ENCODE data around the gene LGSN.
"Not testable (repeated sequence)": the region's sequence is repeated elsewhere in the genome, so short reads cannot be mapped to it uniquely, and the experiment has no call there.

Gene LGSN

DNA sequence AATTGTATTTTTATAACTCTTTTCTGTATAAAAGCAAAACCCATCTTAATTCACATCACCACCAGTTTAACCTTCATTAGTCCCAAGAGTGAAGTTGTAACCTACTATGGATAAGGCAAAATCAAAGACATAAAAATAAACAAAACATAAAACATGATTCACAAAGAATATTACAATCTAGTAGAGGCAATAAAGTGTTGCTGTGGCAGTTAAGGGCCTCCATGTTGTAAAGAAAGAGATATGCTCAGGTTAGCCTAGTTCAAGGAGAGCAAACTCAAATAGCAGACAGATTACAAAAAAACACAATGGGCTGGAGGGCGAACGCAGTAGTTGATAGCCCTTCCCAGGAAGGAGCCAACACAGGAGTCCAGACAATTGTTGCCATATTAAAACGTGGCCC is 13.4 kb downstream of the LGSN start:
- DNase-seq (ENCODE audit: low spot score) (no peak), FAIRE-seq (no peak)

DNA sequence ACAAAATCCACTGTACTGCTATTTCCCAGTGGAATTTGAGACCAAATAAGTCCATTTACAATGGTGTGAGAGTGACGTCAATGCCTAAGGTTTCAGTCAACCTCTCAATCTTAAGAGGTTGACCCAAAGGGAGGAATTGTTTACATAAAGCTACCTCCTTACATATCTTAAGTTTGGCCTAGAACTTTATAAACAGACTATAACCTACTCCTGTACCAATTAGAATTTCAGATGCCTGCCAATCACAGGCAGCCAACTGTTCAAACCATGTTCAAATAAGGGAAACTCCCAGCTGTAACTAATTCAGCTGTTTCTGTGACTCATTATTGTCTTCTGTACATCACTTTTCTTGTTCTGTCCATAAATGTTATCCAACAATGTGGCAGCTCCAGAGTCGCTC is 14.5 kb downstream of the LGSN start:
- no peak for DNase-seq (ENCODE audit: low spot score)
- FAIRE-seq = no peak

DNA sequence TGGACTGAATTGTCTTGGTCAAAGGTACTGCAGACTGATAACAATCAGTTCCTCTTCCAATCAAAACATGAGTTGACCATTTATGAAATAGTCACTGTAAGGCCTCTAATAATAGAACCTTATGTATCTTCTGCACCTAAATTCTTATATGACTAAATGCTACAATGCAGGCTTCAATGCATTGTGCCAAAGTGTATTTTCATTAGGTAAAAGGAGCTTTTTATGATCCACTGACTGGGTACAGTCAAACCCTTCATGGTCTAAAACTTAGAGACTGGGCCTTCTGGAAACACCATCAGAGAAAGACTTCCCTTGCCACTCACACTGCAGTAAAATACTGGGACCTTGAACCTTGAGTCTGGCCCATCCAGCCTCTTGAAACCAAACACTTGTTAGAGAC is 16.3 kb downstream of the LGSN start:
- FAIRE-seq = no peak
- no peak for DNase-seq (ENCODE audit: low spot score)

DNA sequence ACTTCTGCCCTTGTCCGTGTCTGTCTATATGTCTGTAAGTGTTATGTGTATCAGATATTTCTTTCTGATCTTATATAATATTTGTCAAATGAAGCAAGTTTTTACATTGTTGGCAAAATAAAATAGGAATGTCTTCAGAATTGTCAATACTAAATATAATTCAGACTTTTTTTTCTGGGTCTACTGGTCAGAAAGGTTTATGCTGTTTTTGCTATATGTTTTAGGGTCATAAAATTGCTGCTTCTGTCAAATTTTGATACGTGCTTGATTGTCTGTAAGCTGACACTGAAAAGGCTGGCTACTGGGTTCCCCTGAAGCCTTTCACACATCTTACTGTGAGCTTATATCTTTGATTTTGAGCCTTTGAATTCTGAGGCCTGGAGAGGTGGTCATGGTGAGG is 20.1 kb downstream of the LGSN start:
- no peak for DNase-seq (ENCODE audit: low spot score)
- no peak for FAIRE-seq

DNA sequence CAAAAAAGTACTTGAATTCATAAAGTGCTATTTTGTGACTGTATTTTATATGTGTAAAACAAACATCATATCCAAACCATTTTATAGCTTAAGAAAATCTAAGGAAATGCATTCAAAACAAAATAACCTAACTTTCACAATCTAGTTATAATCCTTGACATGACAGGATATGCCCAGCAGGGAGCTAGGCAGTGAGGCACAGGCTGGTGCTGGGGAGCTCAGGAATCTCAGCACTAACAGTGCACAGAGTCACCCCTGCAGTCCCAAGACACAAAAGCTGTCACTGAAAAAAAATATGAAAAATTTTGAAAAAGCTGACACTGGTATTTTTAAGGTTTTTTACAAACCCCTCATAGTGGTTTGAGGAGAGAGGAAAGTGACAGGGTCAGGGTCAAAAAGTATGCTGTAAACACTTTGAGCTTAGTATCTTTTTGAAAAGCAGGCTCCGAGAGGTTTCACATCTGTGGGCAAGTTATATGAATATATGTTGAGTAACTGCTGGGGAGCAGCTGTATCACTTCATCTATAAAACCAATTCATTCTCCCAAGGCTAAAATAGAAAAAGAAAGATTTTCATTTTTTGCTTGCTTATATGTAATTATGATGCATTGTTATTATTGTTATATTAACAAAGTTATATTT is 24.1 kb downstream of the LGSN start:
- DNase-seq (ENCODE audit: low spot score) = no peak

DNA sequence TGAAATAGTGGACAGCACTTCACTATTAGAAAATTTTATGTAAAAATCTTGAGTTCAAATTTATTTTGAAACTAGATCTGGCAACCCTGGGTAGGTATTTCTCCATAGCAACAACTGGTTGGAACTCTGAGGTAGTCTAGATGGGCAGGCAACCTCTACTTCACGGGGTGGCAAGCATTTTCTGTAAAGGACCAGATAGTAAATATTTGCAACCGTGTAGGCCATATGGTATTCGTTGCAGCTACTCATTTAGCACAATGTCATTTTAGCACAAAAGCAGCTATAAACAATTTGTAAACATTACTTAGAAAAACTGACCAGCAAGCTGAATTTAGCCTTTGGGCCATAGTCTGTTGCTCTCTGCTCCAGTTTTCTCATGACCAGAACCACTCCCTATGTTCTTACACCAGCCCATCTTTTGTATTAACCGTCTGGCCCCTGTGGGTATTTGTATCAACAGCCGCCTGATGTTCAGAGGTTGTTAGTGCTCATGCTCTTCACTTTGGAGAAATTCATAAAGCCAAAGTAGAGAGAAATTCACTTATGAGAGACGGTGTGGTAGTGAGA is 29.2 kb downstream of the LGSN start:
- FAIRE-seq = no peak
- no peak for DNase-seq (ENCODE audit: low spot score)

More for the DNA sequence above, 24.1 kb downstream of the LGSN start:
- no peak for FAIRE-seq

DNA sequence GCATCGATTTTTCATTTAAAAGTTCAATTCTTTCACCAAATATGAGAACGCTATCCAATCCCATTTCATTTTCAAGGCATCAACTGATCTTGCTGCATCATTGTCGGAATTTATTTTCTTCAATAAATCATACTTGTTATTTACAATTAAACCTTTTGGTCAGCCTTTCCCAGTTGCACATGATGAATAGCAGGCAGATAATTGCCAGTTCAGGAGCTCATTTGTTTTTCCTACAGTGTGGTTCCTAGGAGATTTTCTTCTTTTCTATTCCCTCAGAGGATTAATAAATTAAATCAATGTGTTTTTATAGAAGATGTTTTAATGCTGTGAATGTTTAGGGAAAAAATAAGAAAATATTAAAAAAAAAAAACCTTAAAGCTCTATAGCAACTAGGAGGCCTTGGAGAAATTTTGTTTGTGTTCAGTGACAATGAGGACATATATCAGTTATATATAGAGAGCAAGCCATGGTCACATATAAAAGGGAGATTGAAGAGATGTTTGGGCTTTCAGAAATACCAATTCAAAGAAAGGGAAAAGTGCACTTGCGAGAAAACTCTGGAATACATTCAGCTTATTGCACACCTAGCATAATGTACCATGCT is 30.4 kb downstream of the LGSN start:
- FAIRE-seq (no peak), DNase-seq (ENCODE audit: low spot score) (no peak)

DNA sequence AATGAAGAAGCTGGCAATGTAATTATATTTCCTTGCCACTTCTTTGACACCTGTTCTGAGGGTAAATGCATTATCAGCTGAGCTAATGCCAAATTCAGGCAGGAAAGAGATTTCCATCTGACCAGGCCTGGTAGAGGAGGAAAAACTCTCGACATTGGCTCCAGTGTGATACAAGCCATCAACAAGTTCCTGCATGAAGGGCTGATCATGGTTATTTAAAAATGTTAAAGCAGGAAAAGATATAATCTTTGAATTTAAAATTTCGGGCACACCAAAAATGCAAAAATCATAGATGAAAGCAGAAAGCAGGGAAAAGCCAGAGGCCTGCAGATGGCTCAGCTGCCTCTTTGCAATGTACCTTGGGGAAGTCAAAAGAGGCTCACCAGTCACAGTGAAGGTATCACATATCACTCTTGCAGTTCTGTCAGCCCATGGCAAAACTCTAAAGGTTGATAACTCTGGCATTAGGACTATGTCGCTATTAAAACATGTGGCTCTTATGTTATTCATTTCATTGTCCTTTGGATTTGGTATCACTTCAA is 39.1 kb downstream of the LGSN start:
- FAIRE-seq (no peak), DNase-seq (ENCODE audit: low spot score) (no peak)

DNA sequence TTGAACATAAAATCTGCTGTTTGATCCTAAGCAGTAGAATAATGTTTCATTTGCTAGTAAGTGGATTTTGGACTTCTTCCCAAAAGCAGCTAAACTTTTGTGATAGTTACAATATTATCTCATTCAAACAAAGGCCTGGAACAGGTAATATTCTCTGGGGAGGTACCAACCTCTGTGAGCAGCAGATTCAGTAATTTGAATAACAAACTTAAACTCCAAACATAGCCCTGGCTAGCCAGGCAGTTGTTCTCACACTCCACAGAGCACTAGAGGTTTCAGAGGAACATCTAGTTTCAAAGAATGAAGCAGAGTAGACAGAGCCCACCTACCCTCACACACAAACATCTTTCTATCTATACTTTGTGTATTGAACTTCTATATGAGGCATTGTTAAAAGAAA is 40.9 kb downstream of the LGSN start:
- FAIRE-seq (no peak), DNase-seq (ENCODE audit: low spot score) (no peak)

DNA sequence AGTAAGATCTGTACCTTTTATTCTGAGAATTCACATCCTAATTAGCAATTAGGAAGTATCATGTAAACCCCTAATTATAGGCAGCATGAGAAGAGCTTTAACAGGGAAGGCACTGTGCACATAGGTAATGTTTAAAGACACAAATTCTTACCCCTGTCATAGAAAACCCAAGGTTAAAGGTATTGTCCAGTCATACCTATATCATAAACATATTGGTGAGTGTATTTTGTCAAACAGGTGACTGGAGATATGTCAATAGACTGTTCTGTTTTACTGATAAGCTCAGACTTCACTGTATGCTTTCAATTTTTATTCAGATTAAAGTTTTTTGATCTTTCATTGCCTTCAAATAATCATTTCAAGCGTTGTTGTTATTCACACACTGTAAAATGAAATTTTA is 43.8 kb downstream of the LGSN start:
- FAIRE-seq (no peak), DNase-seq (ENCODE audit: low spot score) (no peak)

DNA sequence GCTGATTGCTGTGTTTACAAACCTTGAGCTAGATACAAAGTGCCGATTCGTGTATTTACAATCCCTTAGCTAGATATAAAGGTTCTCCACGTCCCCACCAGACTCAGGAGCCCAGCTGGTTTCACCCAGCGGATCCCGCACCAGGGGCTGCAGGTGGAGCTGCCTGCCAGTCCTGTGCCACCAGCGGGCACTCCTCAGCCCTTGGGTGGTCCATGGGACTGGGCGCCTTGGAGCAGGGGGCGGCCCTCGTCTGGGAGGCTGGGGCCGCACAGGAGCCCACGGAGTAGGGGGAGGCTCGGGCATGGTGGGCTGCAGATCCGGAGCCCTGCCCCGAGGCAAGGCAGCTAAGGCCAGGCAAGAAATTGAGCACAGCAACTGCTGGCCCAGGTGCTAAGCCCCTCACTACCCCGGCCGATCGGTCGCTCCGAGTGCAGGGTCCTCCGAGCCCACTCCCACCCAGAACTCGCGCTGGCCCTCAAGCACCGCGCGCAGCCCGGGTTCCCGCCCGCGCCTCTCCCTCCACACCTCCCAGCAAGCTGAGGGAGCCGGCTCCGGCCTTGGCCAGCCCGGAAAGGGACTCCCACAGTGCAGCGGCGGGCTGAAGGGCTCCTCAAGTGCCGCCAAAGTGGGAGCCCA is 44.9 kb downstream of the LGSN start:
- not testable (repeated sequence) for FAIRE-seq

DNA sequence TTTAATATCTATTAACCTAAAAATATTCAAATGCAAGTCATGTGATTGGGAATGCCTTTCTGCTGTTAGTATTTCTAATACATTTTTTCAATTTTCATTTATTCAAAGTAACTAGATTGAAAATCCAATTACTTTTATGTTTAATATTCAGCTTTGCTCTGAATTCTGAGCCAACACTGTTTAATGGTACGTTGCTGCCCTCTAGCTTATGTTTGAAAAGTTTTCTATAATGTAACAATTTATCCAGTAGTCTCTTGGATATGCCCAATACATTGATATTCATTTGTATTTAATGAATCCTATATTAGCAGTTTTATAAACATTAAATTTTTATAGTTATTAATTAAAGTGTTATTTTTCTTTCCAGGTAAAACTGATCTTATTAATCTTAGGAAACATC is 47.4 kb downstream of the LGSN start:
- FAIRE-seq = peak; percentile 80
- peak; percentile 14 for DNase-seq (ENCODE audit: low spot score)

More for the DNA sequence above, 44.9 kb downstream of the LGSN start:
- not testable (repeated sequence) for DNase-seq (ENCODE audit: low spot score)

DNA sequence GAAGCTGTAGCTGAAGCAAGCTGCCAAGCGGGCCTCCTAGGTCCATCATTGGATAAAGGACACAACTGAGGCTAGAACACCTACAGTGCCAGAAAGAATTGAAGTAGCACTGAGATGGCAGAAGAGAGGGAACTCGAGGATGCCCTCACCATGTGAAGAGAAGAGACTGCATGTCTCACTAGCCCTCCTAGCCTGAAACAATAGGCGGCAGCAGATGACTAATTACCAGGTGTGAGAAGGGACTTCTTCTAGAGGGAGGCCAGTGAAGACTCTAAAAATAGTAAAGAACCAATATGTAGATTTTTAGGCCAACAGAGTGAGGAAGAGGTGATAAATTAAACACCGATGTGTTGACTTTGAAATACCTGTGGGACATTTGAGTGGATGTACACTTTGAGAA is 50.3 kb downstream of the LGSN start:
- FAIRE-seq = no peak

DNA sequence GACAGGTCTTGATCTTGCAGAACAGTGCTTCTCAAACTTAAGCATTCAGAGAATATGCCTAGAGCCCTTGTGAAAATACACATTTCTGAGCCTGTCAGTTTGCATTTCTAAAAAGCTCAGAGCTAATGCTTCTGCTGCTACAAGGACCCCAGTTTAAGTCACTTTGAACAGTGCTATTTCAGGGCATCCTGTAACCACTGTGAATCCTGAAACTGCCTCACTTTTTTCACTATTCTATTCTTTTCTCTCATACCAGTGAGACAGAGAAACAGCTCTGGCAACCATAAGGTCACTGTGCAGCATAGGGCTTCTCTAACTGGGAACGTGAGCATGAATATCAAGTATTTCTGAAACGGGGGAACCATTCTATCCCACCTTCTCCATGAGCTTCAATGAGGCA is 51.2 kb downstream of the LGSN start:
- no peak for DNase-seq (ENCODE audit: low spot score)
- FAIRE-seq = no peak

More for the DNA sequence above, 50.3 kb downstream of the LGSN start:
- DNase-seq (ENCODE audit: low spot score) = no peak

DNA sequence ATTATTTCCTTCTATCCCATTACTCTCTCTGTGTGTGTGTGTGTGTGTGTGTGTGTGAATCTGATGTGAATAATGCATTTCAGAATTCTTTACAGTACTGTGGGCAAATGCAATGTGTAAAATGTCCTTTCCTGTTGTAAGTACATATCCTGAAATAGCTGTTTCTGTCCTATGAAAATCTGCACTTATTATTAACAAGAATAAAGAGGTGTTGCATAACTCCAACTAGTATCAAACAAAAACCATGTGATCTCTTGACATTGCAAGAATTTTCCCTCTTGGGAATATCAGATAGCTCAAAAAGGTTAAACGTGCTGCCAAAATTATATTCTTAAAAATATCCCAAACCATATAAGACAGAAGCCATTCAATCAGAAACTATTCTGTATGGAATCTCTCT is 52.0 kb downstream of the LGSN start:
- no peak for FAIRE-seq
- DNase-seq (ENCODE audit: low spot score) = no peak

DNA sequence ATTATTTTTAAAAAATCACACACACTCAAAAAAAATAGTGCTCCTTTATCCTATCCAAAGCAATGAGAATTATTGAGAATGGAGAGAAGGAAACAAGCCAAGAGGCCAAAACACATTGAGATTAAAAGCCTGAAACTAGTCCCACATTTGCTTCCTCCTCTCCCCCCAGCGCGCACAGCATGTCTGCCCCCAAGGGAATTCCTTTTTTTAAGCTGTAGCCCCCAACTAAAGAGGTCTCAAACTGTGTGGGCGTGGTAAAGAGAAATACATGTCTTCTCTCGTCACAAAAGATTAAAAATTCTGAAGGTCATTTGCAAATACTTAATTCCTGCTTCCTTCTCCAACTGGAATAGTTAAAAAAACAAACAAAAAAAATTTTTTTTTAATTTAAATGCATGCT is 52.7 kb downstream of the LGSN start:
- FAIRE-seq = no peak
- no peak for DNase-seq (ENCODE audit: low spot score)

DNA sequence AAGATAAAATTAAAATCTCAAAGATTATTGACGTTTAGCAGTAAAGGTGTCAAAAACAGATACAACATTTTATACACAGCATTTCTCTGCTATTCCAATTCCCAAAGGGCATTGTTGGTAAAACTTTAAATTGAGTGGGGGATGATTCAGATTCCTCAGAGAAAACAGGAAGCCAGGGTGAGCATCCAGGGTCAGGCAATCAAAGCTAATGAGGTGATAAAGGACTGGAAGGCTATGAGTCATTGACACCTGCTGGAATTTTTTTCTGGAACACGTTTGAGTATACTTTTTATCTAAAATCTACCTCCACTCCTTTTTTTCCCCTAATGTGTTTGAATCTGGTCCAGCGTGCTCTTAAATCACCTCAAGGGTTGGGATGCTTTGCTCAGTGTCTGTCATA is 56.3 kb downstream of the LGSN start:
- DNase-seq (ENCODE audit: low spot score) = no peak
- no peak for FAIRE-seq

DNA sequence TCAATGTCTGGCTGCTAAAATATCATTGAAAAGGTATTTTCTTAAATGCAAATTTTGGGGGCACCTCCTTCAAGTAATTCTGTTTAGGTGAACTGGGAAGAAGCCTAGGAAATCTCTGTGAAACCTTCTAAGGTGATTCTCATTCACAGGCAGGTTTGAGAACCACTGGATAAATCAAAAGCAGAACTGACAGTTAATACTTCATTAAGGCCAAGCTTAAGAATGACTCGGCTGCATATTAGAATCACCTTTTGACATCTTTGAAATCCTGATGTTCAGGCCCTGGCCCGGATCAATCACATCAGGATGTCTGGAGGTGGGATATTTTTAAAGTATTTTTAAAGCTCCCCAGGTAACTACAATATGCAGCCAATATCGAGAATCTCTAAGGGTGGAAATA is 58.0 kb downstream of the LGSN start:
- no peak for FAIRE-seq
- no peak for DNase-seq (ENCODE audit: low spot score)

DNA sequence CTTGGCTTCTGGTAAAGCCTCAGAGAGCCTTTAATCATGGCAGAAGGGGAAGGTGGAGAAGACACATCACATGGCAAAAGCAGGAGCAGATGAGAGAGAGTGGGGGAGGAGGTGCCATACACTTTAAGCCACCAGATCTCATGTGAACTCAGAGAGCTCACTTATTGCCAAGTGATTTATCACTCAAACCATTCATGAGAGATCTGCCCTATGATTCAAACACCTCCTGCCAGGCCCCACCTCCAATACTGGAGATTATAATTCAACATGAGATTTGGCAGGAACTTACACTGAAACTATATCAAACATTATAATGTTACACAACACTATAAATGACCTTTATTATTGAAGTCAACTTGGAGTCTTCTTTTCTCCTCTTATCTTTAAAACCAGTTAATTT is 60.6 kb downstream of the LGSN start:
- FAIRE-seq (no peak), DNase-seq (ENCODE audit: low spot score) (no peak)

DNA sequence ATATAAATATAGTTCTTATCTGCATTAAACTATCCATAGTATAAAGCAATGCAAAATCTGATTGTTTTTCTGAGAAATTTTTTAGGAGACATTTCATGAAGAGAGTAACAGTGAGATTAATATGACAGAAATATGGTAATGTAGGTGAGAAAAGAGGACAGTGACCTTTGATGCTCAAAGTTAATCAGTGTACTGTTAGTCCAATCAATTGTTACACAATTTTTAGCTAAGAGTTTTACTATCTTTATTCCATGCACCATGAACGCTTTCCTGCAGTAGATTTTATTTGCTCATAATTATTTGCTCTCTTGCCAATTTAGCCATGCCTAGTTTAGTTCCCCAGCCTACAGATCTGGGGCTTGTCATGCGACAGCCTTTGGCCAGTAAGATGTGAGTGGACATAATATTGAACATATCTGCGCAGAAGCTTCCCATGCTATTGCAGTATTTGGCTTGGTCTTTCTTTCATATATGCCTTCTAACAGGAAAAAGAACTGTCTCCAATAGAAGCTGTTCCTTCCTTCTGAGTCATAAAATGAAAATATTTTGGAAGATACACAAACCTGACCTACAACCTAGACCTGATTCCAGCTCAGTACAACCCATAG is 69.8 kb downstream of the LGSN start:
- FAIRE-seq (no peak), DNase-seq (ENCODE audit: low spot score) (no peak)

DNA sequence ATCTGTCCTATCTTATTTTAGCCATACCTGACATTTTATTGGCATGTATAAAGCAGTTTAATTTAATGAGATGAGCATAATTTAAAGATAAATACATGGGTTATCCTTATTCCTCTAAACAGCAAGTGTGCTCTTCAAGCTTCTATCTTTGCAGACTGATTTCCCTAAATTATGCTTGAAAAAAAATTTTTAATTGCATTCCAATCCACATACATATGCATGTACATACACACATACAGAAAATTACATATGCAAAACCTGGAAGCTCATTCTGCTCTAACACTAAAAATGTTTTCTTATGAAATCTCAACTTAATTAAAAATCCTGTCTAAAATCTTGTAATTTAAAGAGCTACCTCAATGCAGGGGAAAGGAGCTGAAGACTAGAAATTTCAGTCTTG is 73.2 kb downstream of the LGSN start:
- FAIRE-seq = no peak
- DNase-seq (ENCODE audit: low spot score) = no peak

DNA sequence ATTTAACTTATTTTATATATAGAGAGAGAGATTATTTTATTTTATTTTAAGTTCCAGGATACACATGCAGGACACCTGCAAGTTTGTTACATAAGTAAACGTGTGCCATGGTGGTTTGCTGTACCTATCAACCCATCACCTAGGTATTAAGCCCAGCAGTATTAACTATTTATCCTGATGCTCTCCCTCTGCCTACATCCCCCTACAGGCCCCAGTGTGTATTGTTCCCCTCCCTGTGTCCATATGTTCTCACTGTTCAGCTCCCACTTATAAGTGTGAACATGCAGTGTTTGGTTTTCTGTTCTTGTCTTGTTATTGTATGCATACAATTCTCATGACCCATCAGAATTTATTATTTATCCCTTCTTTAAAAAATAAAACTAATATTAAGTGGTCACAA is 73.9 kb downstream of the LGSN start:
- DNase-seq (ENCODE audit: low spot score) = no peak

More for the DNA sequence above, 73.9 kb downstream of the LGSN start:
- no peak for FAIRE-seq
